Left renal pelvis (tissue), 4 donors: Measurements from ENCODE around the gene TRIM34. TPM values are rescaled to one million over a fixed set of nuclear protein-coding genes. Genes with fewer than 3 reads are reported as not detected.
"Not testable (repeated sequence)": the region's sequence is repeated elsewhere in the genome, so short reads cannot be mapped to it uniquely, and the experiment has no call there.

ENCODE experiments used
- DNase-seq, 4 donors: peaks; one replicate each; pipeline ENCODE4 v3.0.0-alpha.2; 2013; ENCODE audit warnings: low read depth in 4 of 4, low spot score in 3 of 4
- polyA plus RNA-seq, 4 donors: library from polyadenylated mRNA; unstranded; fragments of 120-200 nt; gene quantifications; one replicate each; pipeline ENCODE4 v1.2.1, GENCODE V29; 2013; ENCODE audit not compliant: insufficient read length in 4 of 4

Gene TRIM34
- polyA plus RNA-seq, 4 donors: 10.4 to 11.1 (median 10.5) TPM

DNA sequence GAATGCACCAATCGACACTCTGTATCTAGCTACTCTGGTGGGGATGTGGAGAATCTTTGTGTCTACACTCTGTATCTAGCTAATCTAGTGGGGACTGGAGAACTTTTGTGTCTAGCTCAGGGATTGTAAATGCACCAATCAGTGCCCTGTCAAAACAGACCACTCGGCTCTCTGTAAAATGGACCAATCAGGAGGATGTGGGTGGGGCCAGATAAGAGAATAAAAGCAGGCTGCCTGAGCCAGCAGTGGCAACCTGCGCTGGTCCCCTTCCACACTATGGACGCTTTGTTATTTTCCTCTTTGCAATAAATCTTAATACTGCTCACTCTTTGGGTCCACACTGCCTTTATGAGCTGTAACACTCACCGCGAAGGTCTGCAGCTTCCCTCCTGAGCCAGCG is 58.8 kb downstream of the TRIM34 start:
- not testable (repeated sequence) for DNase-seq

DNA sequence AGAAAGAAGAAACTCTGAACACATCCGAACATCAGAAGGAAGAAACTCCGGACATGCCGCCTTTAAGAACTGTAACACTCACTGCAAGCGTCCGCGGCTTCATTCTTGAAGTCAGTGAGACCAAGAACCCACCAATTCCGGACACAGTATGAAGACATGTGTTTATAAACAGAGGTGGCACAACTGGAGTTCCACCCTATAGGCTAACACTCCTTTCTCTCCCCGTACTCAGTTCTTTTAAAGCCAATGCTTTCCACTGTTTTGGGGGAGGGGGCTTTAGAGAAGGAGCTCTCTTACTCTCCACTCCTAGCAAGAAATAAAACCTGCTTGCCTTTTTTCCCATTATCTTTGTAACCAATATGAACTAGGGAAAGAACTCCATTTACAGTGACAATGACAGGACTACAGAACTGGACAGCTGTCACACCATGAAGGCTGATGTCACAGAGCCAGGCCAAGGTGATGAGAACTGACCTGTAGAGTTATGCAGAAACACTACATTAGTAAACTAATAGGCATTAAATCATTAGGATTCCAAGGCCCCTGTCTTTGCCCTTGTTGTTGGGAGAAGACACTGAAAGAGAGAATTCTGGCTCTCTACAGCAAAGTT is 59.3 kb downstream of the TRIM34 start:
- DNase-seq: no peak

DNA sequence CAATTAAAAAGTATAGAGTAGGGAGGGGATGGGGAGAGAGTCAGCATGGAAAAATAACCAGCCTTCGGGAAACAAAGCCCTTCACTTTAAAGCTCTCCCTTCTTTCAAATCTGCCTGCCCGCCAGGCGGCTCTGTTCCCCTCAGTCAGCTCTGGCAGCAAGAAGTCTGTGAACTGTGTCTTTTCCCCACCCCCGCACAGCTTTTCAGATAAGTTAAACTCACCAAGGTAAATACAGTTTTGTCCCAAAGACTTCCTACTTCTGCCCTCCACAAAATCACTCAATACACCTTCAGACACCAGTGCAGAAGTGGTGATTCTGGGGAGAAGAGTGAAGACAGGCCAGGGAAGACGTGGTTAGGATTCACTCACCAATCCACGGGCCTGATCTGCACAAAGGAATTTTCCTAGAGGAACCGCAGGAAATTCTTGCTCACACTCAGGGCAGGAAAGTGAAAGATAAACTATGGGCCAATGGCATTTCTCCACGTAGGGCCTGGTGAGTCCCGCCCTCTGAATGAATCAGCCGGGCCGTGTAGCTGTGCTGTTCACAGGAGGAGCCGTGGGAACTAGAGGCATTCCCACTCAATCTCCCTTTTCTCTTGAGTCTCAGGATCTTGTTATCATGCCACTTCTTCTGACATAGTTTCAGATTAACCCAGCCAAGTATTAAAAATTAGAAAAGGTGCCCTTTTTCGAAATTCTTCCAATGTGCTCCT is 60.0 kb downstream of the TRIM34 start, which contains the start of gene TRIM5:
TSS of gene TRIM5 (minus strand) at position 429 of the 717 bp plus-strand sequence. CDS start 4,897 bp downstream, outside the sequence.
- peak; percentile 84 to 92 (median 87) for DNase-seq

DNA sequence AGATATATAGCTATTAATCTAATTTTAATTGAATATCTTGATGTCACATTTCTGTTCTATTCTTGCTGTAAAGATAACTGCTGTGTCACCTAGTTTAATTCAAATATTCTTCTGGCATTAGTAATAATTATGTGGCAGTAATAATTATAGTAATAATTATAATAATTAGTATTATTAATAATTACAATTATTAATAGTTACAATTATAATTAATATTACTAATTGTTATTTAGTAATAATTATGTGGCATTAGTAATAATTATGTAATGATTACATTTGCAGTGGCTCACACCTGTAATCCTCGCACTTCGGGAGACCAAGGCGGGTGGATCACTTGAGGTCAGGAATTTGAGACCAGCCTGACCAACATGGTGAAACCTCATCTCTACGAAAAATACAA is 61.6 kb downstream of the TRIM34 start:
- no peak for DNase-seq

DNA sequence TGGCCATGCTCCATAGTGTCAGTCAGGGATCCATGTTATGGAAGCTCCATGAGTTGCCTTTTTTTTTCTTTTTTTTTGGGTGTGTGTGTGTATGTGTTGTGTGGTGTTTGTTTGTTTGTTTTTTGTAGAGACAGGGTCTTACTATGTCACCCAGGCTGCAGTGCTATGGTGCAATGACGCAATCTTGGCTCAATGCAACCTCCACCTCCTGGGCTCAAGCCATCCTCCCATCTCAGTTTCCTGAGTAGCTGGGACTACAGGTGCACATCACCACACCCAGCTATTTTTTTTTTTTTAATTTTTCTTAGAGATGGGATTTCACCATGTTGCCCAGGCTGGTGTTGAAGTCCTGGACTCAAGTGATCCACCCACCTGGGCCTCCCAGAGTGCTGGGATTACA is 63.7 kb downstream of the TRIM34 start:
- no peak for DNase-seq

DNA sequence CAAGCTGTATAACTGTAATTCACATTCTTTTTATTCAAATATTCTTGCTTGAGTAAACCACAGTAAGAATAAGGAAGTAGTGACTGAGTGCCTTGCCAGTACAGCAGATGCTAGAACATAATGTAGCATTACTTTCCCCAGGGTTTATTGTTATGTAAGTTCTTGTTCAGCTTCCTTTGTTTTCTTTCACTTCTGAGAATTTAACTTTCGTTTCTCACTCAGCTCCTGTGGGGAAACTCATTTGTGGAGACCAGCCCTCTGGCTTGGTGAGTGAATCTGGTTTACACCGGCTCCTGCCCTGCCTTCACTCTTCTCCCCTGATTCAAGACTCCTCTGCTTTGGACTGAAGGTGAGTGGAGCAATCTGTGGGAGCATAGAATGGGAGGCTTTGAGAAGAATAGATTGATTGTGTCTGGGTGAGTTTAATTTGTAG is 64.8 kb downstream of the TRIM34 start, which contains the start of gene TRIM22:
TSS of gene TRIM22 (plus strand) at position 240 of the 433 bp plus-strand sequence. CDS start 6,443 bp downstream, outside the sequence.
- peak in 1 of 4 donors; percentile 8 for DNase-seq

DNA sequence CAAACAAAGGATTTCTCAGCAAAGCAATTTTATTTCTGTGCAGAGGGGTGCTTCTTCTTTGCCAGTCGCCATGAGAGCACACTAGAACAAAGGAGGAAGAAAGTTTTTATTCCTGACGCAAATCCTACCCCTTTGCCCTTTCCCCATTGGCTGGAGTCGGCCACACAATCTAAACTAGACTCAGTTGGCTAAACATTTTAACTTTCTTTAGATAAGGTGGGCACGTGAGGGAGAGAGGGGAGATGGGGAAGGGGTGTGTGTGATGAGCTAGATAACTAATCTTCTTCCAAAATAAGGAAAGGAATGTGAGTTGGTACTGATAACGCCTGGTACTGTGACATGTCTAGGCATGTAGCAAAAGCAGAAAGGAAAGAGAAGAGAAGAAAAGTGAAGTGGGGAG is 65.4 kb downstream of the TRIM34 start:
- no peak for DNase-seq

DNA sequence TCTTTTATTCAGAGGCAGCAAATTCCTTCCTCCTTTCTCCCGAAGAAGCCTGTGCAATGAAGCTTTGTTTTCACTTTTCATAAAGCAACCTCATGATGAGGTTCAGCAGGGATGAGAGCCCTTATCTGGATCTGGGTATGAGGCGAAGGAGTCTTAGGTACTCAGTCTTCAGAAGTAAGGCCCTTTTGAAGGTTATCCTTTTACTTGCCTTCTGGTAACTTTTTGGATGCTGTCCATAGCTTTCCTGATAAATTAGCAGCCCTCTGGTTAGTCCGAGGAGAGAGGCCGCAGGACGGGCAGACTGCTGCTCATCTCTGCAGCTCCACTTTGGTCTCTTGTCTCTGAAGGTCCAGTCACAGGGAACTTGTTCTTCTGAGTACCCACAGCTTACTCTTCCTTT is 65.9 kb downstream of the TRIM34 start:
- DNase-seq: no peak

DNA sequence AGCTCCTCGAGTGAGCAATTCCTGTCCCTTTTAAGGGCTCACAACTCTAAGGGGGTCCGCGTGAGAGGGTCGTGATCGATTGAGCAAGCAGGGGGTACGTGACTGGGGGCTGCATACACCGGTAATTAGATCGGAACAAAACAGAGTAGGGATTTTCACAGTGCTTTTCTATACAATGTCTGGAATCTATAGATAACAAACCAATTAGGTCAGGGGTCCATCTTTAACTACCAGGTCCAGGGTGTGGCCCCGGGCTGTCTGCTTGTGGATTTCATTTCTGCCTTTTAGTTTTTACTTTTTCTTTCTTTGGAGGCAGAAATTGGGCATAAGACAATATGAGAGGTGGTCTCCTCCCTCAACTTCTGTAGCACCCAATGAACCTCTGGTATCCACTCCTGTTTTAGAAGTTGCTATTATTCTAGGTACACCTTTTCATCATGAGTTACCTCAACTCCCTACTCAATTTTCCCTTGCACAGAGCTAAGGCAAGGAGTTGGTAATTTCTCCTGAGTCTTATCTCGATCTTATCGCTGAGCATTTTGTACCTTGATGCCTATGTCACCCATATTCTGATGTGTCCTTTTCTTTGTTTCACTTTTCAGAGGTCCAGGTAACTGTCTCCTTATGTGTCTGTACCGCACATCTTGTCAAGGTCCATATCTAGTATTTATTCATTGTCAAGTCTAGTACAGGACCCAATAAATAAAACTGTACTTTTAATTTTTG is 66.6 kb downstream of the TRIM34 start:
- DNase-seq: not testable (repeated sequence)

DNA sequence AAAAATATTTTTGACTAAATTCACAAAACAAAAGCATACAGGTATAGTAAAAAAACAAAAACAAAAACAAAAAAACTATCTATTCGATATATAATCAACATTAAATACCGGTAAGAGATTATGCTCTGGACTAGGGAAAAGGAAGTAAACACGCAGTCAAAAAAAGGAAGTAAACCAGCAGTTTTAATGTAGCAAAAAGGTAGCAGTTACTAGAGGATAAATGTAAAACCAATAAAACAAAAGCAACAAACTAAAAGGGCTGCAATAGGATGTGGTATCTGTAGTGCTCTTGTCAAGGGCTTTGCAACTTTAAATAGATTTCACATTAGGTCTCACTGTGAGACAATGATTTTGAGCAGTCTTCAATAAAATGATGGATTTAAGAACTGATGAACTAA is 67.2 kb downstream of the TRIM34 start:
- no peak for DNase-seq

Other genes starting within 250 kb of the TRIM34 start
- gene OR51M1, start 241.2 kb upstream of the TRIM34 start, polyA plus RNA-seq: not detected
- gene OR51Q1, start 202.9 kb upstream of the TRIM34 start, polyA plus RNA-seq: under 1 TPM in 1 of 4 donors, not detected in 3; 0.14 TPM
- not detected for gene OR51I1, start 183.5 kb upstream of the TRIM34 start, polyA plus RNA-seq
- not detected for gene OR51I2, start 175.7 kb upstream of the TRIM34 start, polyA plus RNA-seq
- gene OR52D1, start 136.3 kb upstream of the TRIM34 start, polyA plus RNA-seq: not detected
- gene UBQLN3, start 115.0 kb upstream of the TRIM34 start, polyA plus RNA-seq: not detected
- gene UBQLNL, start 108.3 kb upstream of the TRIM34 start, polyA plus RNA-seq: 1 to 10 TPM in 1 of 4 donors, under 1 TPM in 3; 0.33 to 1.2 (median 0.51) TPM
- not detected for gene OR52H1, start 76.5 kb upstream of the TRIM34 start, polyA plus RNA-seq
- gene OR52B6, start 44.1 kb upstream of the TRIM34 start, polyA plus RNA-seq: under 1 TPM in 1 of 4 donors, not detected in 3; 0.20 TPM
- 10 to 100 TPM in 3 of 4 donors, 1 to 10 TPM in 1; 3.4 to 69.0 (median 16.9) TPM for gene TRIM6, start 28.4 kb upstream of the TRIM34 start, polyA plus RNA-seq
- 10 to 100 TPM; 39.6 to 45.2 (median 43.2) TPM for gene TRIM5, start 60.1 kb downstream of the TRIM34 start, polyA plus RNA-seq
- 10 to 100 TPM in 2 of 4 donors, 1 to 10 TPM in 2; 8.4 to 23.5 (median 9.3) TPM for gene TRIM22, start 64.8 kb downstream of the TRIM34 start, polyA plus RNA-seq
- not detected for gene OR56B1, start 111.4 kb downstream of the TRIM34 start, polyA plus RNA-seq
- not detected for gene OR52N4, start 129.2 kb downstream of the TRIM34 start, polyA plus RNA-seq
- not detected for gene OR52N5, start 158.4 kb downstream of the TRIM34 start, polyA plus RNA-seq
- gene OR52N1, start 166.3 kb downstream of the TRIM34 start, polyA plus RNA-seq: not detected
- gene OR52N2, start 183.9 kb downstream of the TRIM34 start, polyA plus RNA-seq: not detected
- gene OR52E6, start 216.9 kb downstream of the TRIM34 start, polyA plus RNA-seq: not detected
- gene OR52E8, start 232.7 kb downstream of the TRIM34 start, polyA plus RNA-seq: not detected